NOMO-1 (cell line): ENCODE data around the gene UBA5.

Experiments used
- DNase-seq, 2 experiments: peaks; one replicate each; lab custom pipeline; 2025; ENCODE audit not compliant: unreplicated experiment in 2 of 2; lab: John Stamatoyannopoulos, UW

The UBA5 gene

DNA sequence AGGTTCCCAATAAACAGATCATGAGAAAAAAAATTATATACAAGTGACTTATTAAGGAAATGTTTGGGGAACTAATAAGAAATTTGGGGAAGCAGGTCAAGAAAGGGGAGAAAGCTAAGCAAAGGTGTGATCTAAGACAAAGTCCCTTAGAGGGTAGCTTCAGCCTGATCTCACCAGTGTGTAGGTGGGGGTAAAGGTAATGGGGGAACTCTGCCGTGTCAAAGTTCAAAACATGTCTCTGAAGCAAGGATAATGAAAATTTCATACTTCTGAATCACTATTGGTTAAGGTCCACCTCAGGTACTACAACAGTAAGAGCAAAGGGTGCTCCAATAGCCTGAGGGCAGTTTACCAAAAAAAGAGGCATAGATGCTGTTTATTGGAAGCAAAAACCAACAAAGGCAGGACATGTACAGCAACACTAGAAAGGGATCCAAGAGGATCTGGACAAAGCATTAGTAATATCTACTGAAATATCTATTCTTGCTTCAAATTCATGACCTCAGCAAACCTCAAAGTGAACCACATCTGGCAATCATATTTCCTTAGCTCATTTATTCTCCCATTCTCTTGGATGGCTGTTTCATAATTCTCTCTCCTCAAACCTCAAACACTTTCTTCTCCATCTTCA, 7.4 kb upstream of the UBA5 start:
- DNase-seq: no peak

- no peak for DNase-seq
These were observed 5.9 kb upstream of the UBA5 start for GRCh38 chr3:132654190-132654589.

GRCh38 chr3:132654721-132655120, 5.4 kb upstream of the UBA5 start:
- no peak for DNase-seq

DNA sequence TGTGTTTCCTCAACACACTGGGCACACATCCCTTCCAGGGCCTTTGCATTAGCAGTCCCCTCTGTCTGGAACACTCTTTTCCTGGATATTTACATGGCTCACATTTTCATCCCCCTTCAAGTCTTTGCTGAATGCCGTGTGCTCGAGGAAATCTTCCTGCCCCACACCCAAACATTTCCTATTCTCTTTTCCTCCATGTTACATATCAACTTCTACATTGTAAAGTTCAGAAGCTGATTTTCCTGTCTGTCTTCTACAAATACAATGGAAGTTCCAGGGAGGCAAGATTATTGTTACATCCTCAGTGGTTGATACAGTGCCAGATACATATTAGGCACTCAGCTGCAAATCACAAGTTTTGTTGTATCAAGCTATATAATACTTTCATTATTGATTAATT, 4.7 kb upstream of the UBA5 start:
- DNase-seq: no peak

- DNase-seq: no peak
These were observed 2.0 kb upstream of the UBA5 start for GRCh38 chr3:132657869-132658747.

- DNase-seq: no peak
These were observed 1.1 kb upstream of the UBA5 start for GRCh38 chr3:132659000-132659364.

GRCh38 chr3:132659365-132660051, 621 bp upstream of the UBA5 start, which contains the start of gene ACAD11:
Gene ACAD11, minus strand, starts transcription at chr3:132659809. Its CDS starts 58 bp downstream, at chr3:132659751.
- DNase-seq: peak; percentile 62 to 66

DNA sequence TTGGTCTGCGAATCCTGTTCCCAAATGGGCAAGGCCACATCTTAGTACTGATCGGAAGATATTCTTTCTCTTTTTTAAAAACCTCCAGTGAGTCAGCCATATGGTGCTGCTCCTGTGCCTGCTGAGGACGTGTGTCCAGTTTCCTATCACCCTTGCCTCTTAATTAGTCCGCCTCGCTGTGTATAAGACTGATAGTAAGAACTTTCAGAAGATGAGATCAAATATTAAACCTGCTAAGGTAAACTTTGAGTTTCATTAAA, 612 bp downstream of the UBA5 start:
- peak in 1 of 2 experiments; percentile 48 for DNase-seq

DNA sequence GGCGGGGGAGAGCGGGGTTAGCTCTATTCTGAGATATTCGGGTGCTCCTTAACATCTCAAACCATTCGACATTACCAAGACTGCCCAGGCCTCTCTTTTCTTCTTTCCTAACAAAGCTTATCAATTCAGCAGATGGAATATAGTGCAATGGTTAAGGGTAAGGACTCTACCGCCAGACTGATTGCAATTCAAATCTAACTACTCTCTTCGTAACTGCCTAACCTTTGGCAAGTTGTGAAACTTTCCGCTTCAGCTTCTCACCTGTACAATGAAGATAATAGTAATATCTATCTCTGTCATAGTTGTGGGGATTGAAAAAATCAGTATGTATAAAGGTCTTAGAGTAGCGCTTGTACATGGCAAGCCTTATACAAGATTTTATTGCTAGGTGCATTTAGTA, 972 bp downstream of the UBA5 start:
- DNase-seq: no peak

DNA sequence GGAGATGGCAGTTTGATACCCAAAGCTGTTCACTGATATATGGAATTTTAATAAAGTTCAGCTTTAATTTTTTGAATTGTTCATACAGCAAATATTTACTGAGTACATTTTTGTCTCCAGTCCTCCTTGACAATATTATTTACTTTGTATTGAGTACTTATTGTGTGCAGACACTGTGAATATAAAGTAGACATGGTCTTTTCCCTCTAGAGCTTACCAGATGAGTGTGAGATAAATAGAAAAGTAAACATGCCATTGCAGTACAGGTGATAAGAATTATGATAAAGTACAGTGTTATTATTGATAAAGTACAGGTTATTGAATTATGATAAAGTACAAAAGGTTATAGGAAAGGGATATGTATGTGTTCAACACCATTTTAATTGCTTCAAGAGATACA, 2.1 kb downstream of the UBA5 start:
- DNase-seq: no peak

DNA sequence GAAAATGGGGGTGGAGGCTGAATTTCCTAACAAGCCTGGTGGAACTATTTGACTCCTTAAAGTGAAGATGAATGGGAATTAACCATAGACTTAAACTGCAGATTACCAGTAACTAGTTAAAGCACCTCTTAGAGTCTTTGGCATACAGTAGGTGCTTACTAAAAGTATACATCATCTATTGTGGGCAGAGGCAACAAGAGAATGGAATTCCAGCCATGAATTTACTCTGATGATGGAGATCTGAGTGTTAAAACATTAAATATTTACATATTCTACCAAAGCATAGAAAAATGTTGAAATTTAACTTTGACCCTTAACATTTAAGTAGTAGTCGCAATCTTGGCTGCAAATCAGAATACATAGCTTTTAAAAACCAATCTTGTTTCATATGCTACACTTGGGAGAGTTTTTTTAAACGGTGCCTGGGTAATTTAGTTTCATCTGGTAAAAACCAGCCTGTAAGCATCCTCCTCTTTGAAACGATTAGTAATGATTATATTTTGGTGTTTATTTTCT, 5.2 kb downstream of the UBA5 start:
- DNase-seq: no peak

- DNase-seq: no peak
These were observed 9.2 kb downstream of the UBA5 start for GRCh38 chr3:132669256-132669777.

- no peak for DNase-seq
These were observed 15.3 kb downstream of the UBA5 start for GRCh38 chr3:132675408-132675807.

DNA sequence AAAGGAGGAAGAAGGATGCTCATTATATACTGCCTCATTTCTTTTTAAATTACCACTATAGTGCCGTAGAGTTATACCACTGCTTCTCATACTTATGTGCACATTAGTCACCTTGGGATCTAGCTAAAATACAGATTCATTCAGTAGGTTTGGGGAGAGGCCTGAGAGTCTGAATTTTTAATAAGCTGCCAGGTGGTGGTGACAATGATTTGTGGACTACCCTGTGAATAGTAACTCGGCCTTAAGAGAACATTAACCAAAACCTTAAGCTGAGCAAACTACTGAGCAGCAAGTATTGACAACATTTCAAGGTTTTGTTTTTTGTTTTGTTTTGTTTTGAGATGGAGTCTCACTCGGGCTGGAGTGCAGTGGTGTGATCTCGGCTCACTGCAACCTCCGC, 19.8 kb downstream of the UBA5 start:
- no peak for DNase-seq

DNA sequence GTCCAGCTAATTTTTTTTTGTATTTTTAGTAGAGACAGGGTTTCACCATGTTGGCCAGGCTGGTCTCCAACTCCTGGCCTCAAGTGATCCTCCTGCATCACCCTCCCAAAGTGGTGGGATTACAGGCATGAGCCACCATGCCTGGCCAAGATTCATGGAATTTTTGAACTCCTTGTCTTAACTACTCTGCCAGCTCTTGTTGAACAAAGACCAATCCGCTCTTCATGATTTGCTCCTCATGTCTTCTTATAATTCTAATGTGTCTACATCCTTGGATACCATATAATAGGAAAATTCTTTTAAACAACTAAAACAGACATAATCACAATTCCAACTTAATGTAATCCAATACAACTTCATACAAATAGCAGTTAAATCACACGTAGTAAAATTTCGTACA, 21.3 kb downstream of the UBA5 start:
- no peak for DNase-seq

DNA sequence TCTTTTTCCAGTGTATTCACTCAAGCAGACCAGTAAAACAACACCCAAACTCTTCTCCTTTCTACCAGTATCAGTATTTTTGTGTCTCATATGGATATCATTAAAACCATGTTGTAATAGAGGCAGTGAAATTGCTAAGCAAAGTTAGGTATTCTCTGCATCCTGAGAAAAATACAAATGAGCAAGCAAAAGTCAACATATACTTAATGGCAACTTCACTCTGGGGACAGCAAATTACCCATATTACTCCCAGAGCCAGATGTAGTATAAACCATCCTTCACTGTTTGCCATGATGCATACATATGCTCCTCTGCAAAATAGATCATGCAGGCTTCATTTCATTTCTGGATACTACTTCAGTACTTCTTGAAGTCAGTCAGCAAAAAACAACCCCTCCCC, 22.1 kb downstream of the UBA5 start:
- no peak for DNase-seq

DNA sequence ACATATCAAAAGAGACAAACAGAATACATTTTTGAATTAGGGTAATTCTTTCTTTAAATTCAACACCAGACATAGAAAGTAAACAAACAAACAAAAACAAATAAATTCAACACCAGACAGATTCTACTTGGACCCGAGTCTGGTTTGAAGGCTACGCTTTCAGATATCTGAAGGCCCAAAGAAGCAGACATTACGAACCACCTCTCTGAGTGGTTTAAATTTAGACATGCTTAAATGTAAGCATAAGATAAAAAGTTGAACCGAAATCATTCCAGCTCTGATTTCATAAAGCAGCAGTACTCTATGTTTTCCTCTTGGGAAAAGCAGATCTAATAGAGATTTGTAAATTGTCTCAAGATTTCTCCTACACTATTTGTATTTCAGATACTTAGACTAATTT, 29.9 kb downstream of the UBA5 start:
- DNase-seq: no peak

DNA sequence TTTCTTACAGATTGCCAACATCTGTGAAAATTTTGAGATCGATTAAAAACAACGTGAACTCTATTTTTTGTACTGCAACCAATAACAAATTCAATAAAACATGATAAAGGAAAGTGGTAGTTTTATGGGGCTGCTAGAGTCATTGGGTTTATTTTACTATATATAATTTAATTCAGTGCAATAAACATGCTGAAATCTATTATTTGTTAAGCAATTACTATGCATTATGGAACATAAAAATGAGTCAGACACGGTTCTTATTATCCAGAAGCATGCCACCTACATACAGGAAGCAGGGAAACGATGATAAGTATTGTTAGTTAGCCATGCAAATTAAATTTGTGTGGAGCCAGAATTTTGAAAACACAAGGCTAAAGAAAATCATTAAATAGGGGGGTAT, 34.9 kb downstream of the UBA5 start:
- no peak for DNase-seq

GRCh38 chr3:132695422-132695821, 35.3 kb downstream of the UBA5 start:
- DNase-seq: no peak

GRCh38 chr3:132703733-132704132, 43.6 kb downstream of the UBA5 start:
- no peak for DNase-seq

GRCh38 chr3:132709761-132710160, 49.6 kb downstream of the UBA5 start:
- no peak for DNase-seq

- DNase-seq: no peak
These were observed 50.2 kb downstream of the UBA5 start for GRCh38 chr3:132710311-132710710.
